MCF 10A (cell line): Measurements from ENCODE around the gene SNX33. TPM values are rescaled to one million over a fixed set of nuclear protein-coding genes. Genes with fewer than 3 reads are reported as not detected.

Experiments used
- BruUV-seq: library from RNA; stranded (reverse); fragments of 400-500 nt; replicated peaks from 2 replicates; lab custom pipeline; 2021; lab: Mats Ljungman, UMichigan
- CTCF ChIA-PET: fragments of 300-600 bp; sonication (Branson Sonifier 250); formaldehyde crosslinking; extraction: SDS; loops from one replicate; lab custom pipeline; 2021; ENCODE audit warnings: antibody characterized with exemption, inconsistent platforms; lab: Yijun Ruan, JAX
- POLR2A ChIA-PET: fragments of 300-600, 350-650 bp; sonication (Branson Sonifier 250); formaldehyde crosslinking; extraction: SDS; loops from one replicate; lab custom pipeline; 2020; ENCODE audit warnings: antibody characterized with exemption, inconsistent platforms; lab: Yijun Ruan, JAX
- DNase-seq: peaks from one replicate; pipeline ENCODE4 v3.0.0-alpha.2; 2018; ENCODE audit not compliant: unreplicated experiment
- H3K27ac Mint-ChIP-seq: one replicate; pipeline ENCODE4 v1.8.0; 2022; ENCODE audit warnings: mild to moderate bottlenecking, low read depth, mixed read lengths; ENCODE audit not compliant: unreplicated experiment
- H3K27me3 Mint-ChIP-seq: one replicate; pipeline ENCODE4 v1.8.0; 2022; ENCODE audit warnings: mixed read lengths; ENCODE audit not compliant: insufficient read depth, unreplicated experiment
- H3K36me3 Mint-ChIP-seq: one replicate; pipeline ENCODE4 v1.8.0; 2022; ENCODE audit warnings: mild to moderate bottlenecking, moderate library complexity, mixed read lengths; ENCODE audit not compliant: insufficient read depth, unreplicated experiment
- H3K4me1 Mint-ChIP-seq: one replicate; pipeline ENCODE4 v1.8.0; 2022; ENCODE audit warnings: mixed read lengths; ENCODE audit not compliant: insufficient read depth, unreplicated experiment
- H3K4me3 Mint-ChIP-seq: one replicate; pipeline ENCODE4 v1.8.0; 2022; ENCODE audit warnings: mild to moderate bottlenecking, moderate library complexity, mixed read lengths; ENCODE audit not compliant: unreplicated experiment
- H3K9me3 Mint-ChIP-seq: one replicate; pipeline ENCODE4 v1.8.0; 2022; ENCODE audit warnings: mixed read lengths; ENCODE audit not compliant: unreplicated experiment
- CTCF ChIP-seq: fragments of 200-600 bp; IDR thresholded peaks from one replicate; pipeline ENCODE4 v1.8.0; 2022; ENCODE audit warnings: antibody characterized with exemption, mild to moderate bottlenecking; ENCODE audit not compliant: unreplicated experiment
- intact Hi-C: fragments of 100-400 bp; cut with micrococcal nuclease; formaldehyde crosslinking; loops from 2 replicates; pipeline ENCODE4 v1.14.1; 2022
- total RNA-seq: library from RNA; stranded (reverse); gene quantifications from 2 replicates; pipeline ENCODE4 v1.2.3, GENCODE V29; 2022

Gene SNX33
- total RNA-seq, 1 experiment from 2014 or later, result 15.2 TPM

GRCh38 chr15:75655931-75656330 is 8.2 kb downstream of the SNX33 start:
- Mint-ChIP-seq H3K27ac (peak overlapping the region; percentile 5), H3K4me3 (no peak overlapping the region), H3K36me3 (peaks cover 31% of the 10 kb centered on the region), H3K4me1 (peaks cover 53% of the 10 kb centered on the region), H3K27me3 (no peaks in the 10 kb centered on the region), H3K9me3 (no peaks in the 10 kb centered on the region)
- no peak for DNase-seq
- intact Hi-C loops, result no loop called here
- BruUV-seq, result no TSS peak
- POLR2A ChIA-PET, result interaction anchor here (3.2 kb wide), 1 partner anchor 16 kb away, joined by 18 read pairs; the partner anchor contains the start of gene IMP3
- no peak for TF ChIP-seq CTCF
- CTCF ChIA-PET, result no interaction called here

- ChIA-PET CTCF (no interaction called here), POLR2A (interaction anchor here (0.8 to 3.2 kb wide), 2 partner anchors 9 to 16 kb away, joined by 3 to 18 read pairs; partner anchors contain the start of genes IMP3 and SNX33)
- peak overlapping the region; percentile 5 for H3K27ac Mint-ChIP-seq
- no peak for DNase-seq
- H3K4me1 Mint-ChIP-seq, result peaks cover 51% of the 10 kb centered on the region
- intact Hi-C loops, result no loop called here
- H3K9me3 Mint-ChIP-seq, result no peaks in the 10 kb centered on the region
- no TSS peak for BruUV-seq
- H3K36me3 Mint-ChIP-seq, result peaks cover 27% of the 10 kb centered on the region
- TF ChIP-seq CTCF, result no peak
- H3K4me3 Mint-ChIP-seq, result no peak overlapping the region
- no peaks in the 10 kb centered on the region for H3K27me3 Mint-ChIP-seq
Observed at GRCh38 chr15:75656331-75656730, 8.6 kb downstream of the SNX33 start.

GRCh38 chr15:75656813-75657212 is 9.1 kb downstream of the SNX33 start:
- intact Hi-C loops, result no loop called here
- no peak overlapping the region for H3K4me3 Mint-ChIP-seq
- H3K27me3 Mint-ChIP-seq, result no peaks in the 10 kb centered on the region
- peaks cover 51% of the 10 kb centered on the region for H3K4me1 Mint-ChIP-seq
- BruUV-seq, result no TSS peak
- ChIA-PET CTCF (interaction anchor here (1.0 kb wide), 1 partner anchor 9 kb away, joined by 3 read pairs; no protein-coding TSS in a partner anchor), POLR2A (interaction anchor here (0.8 to 1.7 kb wide), 2 partner anchors 9 to 17 kb away, joined by 3 to 8 read pairs; partner anchors contain the start of genes IMP3 and SNX33)
- H3K9me3 Mint-ChIP-seq, result no peaks in the 10 kb centered on the region
- no peak for TF ChIP-seq CTCF
- no peak for DNase-seq
- peaks cover 24% of the 10 kb centered on the region for H3K36me3 Mint-ChIP-seq
- no peak overlapping the region for H3K27ac Mint-ChIP-seq

GRCh38 chr15:75659141-75659771 is 11.5 kb downstream of the SNX33 start:
- peaks cover 48% of the 10 kb centered on the region for H3K4me1 Mint-ChIP-seq
- TF ChIP-seq CTCF, result no peak
- no peak for DNase-seq
- BruUV-seq, result no TSS peak
- no peak overlapping the region for H3K4me3 Mint-ChIP-seq
- intact Hi-C loops, result no loop called here
- H3K36me3 Mint-ChIP-seq, result peaks cover 12% of the 10 kb centered on the region
- no peaks in the 10 kb centered on the region for H3K9me3 Mint-ChIP-seq
- POLR2A ChIA-PET, result interaction anchor here (3.5 to 4.0 kb wide), 2 partner anchors 10 to 20 kb away, joined by 58 to 120 read pairs; partner anchors contain the start of genes IMP3 and SNX33
- no peak overlapping the region for H3K27ac Mint-ChIP-seq
- H3K27me3 Mint-ChIP-seq, result no peaks in the 10 kb centered on the region
- CTCF ChIA-PET, result no interaction called here
